ENCODE results near the gene HHIPL1. TPM values are rescaled to one million over a fixed set of nuclear protein-coding genes. Genes with fewer than 3 reads are reported as not detected.

Gene HHIPL1
- total RNA-seq, 1 donor from 2014 or later = 0.86 TPM

DNA sequence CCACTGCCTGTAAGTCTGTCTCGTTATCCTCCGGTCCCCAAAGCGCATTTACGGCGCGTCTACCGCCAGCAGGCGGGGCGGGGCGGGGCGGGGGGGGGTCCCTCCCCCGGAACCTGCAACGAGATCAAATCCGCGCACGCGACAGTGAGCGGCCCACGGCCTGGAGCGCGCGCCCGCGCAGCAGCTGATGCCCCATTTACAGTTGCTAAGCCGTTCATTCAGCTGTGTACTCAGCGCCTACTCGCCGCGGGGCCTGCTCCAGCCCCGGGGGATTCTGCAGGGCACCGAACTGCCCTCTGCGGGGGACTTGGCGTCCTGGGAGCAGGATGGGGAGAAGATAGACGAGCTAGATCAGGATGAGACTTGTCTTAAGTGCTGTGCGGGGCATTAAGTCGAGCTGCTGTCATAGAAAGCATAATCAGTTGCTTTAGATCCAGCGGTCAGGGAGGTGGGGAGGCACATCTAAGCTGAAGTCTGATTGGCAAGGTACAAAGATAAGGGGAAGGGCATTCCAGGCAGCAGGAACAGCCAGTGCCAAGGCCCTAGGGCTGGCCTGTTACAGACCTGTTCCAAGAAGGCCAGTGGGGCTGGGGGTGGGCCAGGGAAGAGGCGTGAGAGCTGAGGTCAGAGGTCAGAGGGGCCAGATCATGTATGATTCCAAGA, 39.5 kb upstream of the HHIPL1 start:
- peak overlapping the region; percentile 57 for H3K27ac ChIP-seq (ENCODE audit: low read depth, low read length)

DNA sequence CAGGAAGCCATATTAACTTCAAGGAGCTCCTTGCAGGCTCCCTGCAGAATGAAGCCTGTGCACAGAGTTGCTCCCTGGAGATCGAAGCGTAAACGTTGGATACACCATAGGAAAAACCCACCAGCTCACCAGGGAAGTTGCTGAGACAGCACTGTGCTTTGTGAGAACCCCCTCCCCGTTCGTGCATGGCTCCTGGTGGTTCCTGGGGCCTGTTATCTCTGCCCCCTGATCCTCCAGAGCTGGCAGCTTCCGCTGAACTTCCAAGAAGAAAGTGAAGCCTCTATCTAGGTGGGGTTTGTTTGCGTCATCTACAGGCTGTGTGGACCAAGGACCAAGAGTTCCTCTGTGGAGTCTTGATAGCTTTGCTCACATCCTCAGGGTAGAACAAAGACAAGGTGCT, 38.6 kb upstream of the HHIPL1 start:
- Histone ChIP-seq H3K4me1 (ENCODE audit: insufficient read depth, low read length) (peaks cover 24% of the 10 kb centered on the region), H3K79me2 (ENCODE audit: insufficient read depth, low read length) (peaks cover 24% of the 10 kb centered on the region), H3K4me3 (ENCODE audit: insufficient read depth, low read depth, low read length) (no peak overlapping the region), H3K4me2 (ENCODE audit: low read length) (no peak overlapping the region), H4K20me1 (ENCODE audit: insufficient read depth, low read length) (peaks cover 17% of the 10 kb centered on the region), H2AFZ (ENCODE audit: low read depth, low read length) (no peak overlapping the region), H3K9me3 (ENCODE audit: insufficient read depth, low read depth, low read length) (no peaks in the 10 kb centered on the region), H3K27me3 (ENCODE audit: insufficient read depth, low read length) (no peaks in the 10 kb centered on the region), H3K27ac (ENCODE audit: low read depth, low read length) (no peak overlapping the region), H3K9ac (ENCODE audit: low read length) (peak overlapping the region; percentile 80), H3K36me3 (ENCODE audit: insufficient read depth, low read length) (no peaks in the 10 kb centered on the region)
- FAIRE-seq (no peak), DNase-seq (ENCODE audit: low read depth) (no peak)
- Mint-ChIP-seq H3K27ac (ENCODE audit: unreplicated experiment) (no peak overlapping the region), H3K9me3 (ENCODE audit: unreplicated experiment) (no peaks in the 10 kb centered on the region), H3K27me3 (ENCODE audit: low read depth, unreplicated experiment) (peaks cover 35% of the 10 kb centered on the region), H3K36me3 (ENCODE audit: low read depth, unreplicated experiment) (no peaks in the 10 kb centered on the region), H3K4me3 (ENCODE audit: unreplicated experiment) (no peak overlapping the region), H3K4me1 (ENCODE audit: low read depth, unreplicated experiment) (peaks cover 12% of the 10 kb centered on the region)
- TF ChIP-seq, protein P1, sequence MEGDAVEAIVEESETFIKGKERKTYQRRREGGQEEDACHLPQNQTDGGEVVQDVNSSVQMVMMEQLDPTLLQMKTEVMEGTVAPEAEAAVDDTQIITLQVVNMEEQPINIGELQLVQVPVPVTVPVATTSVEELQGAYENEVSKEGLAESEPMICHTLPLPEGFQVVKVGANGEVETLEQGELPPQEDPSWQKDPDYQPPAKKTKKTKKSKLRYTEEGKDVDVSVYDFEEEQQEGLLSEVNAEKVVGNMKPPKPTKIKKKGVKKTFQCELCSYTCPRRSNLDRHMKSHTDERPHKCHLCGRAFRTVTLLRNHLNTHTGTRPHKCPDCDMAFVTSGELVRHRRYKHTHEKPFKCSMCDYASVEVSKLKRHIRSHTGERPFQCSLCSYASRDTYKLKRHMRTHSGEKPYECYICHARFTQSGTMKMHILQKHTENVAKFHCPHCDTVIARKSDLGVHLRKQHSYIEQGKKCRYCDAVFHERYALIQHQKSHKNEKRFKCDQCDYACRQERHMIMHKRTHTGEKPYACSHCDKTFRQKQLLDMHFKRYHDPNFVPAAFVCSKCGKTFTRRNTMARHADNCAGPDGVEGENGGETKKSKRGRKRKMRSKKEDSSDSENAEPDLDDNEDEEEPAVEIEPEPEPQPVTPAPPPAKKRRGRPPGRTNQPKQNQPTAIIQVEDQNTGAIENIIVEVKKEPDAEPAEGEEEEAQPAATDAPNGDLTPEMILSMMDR (IDR thresholded peaks at IDR 0.05; ENCODE audit: insufficient read depth, low read depth, low read length) = no peak
- no peak for TF ChIP-seq EZH2 (IDR thresholded peaks at IDR 0.05; ENCODE audit: insufficient read depth, low read length)

More for the DNA sequence above, 39.5 kb upstream of the HHIPL1 start:
- H3K4me2 ChIP-seq (ENCODE audit: low read length) = peak overlapping the region; percentile 94
- H3K79me2 ChIP-seq (ENCODE audit: insufficient read depth, low read length) = peaks cover 33% of the 10 kb centered on the region
- H3K9me3 ChIP-seq (ENCODE audit: insufficient read depth, low read depth, low read length) = no peaks in the 10 kb centered on the region
- H3K4me3 ChIP-seq (ENCODE audit: insufficient read depth, low read depth, low read length) = peak overlapping the region; percentile 70
- no peaks in the 10 kb centered on the region for H3K36me3 Mint-ChIP-seq (ENCODE audit: low read depth, unreplicated experiment)
- peaks cover 27% of the 10 kb centered on the region for H4K20me1 ChIP-seq (ENCODE audit: insufficient read depth, low read length)
- DNase-seq (ENCODE audit: low read depth) (peak; percentile 62), FAIRE-seq (no peak)
- H3K27me3 Mint-ChIP-seq (ENCODE audit: low read depth, unreplicated experiment) = peaks cover 30% of the 10 kb centered on the region
- H3K4me1 Mint-ChIP-seq (ENCODE audit: low read depth, unreplicated experiment) = peaks cover 14% of the 10 kb centered on the region
- H3K4me1 ChIP-seq (ENCODE audit: insufficient read depth, low read length) = peaks cover 30% of the 10 kb centered on the region
- peak overlapping the region; percentile 80 for H3K9ac ChIP-seq (ENCODE audit: low read length)
- no peak overlapping the region for H3K27ac Mint-ChIP-seq (ENCODE audit: unreplicated experiment)
- no peaks in the 10 kb centered on the region for H3K36me3 ChIP-seq (ENCODE audit: insufficient read depth, low read length)
- no peaks in the 10 kb centered on the region for H3K9me3 Mint-ChIP-seq (ENCODE audit: unreplicated experiment)
- H3K27me3 ChIP-seq (ENCODE audit: insufficient read depth, low read length) = no peaks in the 10 kb centered on the region
- TF ChIP-seq, protein P1 (IDR thresholded peaks at IDR 0.05; ENCODE audit: insufficient read depth, low read depth, low read length) = no peak
- no peak for TF ChIP-seq EZH2 (IDR thresholded peaks at IDR 0.05; ENCODE audit: insufficient read depth, low read length)
- peak overlapping the region; percentile 82 for H3K4me3 Mint-ChIP-seq (ENCODE audit: unreplicated experiment)
- peak overlapping the region; percentile 96 for H2AFZ ChIP-seq (ENCODE audit: low read depth, low read length)

DNA sequence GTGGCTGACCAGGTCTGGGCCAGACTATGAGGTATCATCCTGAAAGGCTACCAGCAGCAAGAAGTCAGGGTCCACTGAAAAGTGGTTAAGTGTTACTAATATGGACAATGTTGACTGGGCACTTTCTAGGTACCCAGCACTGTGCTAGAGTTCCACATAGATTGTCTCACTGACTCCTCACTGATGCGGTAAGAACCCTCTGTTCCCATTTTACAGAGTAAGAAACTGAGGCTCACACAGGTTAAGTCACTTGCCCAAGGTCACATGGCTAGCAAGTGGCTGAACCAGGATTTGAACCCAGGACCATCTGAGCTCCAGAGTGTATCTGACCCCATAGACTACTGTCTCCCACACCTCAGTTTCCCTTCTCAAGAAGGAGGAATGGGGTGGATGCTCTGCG, 36.3 kb upstream of the HHIPL1 start:
- H3K4me3 Mint-ChIP-seq (ENCODE audit: unreplicated experiment) = no peak overlapping the region
- H3K27me3 ChIP-seq (ENCODE audit: insufficient read depth, low read length) = no peaks in the 10 kb centered on the region
- TF ChIP-seq, protein P1 (IDR thresholded peaks at IDR 0.05; ENCODE audit: insufficient read depth, low read depth, low read length) = no peak
- no peak for TF ChIP-seq EZH2 (IDR thresholded peaks at IDR 0.05; ENCODE audit: insufficient read depth, low read length)
- no peak for FAIRE-seq
- H3K9me3 ChIP-seq (ENCODE audit: insufficient read depth, low read depth, low read length) = no peaks in the 10 kb centered on the region
- no peaks in the 10 kb centered on the region for H4K20me1 ChIP-seq (ENCODE audit: insufficient read depth, low read length)
- H3K36me3 Mint-ChIP-seq (ENCODE audit: low read depth, unreplicated experiment) = no peaks in the 10 kb centered on the region
- H3K9me3 Mint-ChIP-seq (ENCODE audit: unreplicated experiment) = no peaks in the 10 kb centered on the region
- peaks cover 33% of the 10 kb centered on the region for H3K27me3 Mint-ChIP-seq (ENCODE audit: low read depth, unreplicated experiment)
- no peak overlapping the region for H2AFZ ChIP-seq (ENCODE audit: low read depth, low read length)
- H3K9ac ChIP-seq (ENCODE audit: low read length) = no peak overlapping the region
- peaks cover 2% of the 10 kb centered on the region for H3K79me2 ChIP-seq (ENCODE audit: insufficient read depth, low read length)
- H3K27ac ChIP-seq (ENCODE audit: low read depth, low read length) = no peak overlapping the region
- no peaks in the 10 kb centered on the region for H3K36me3 ChIP-seq (ENCODE audit: insufficient read depth, low read length)
- H3K4me2 ChIP-seq (ENCODE audit: low read length) = no peak overlapping the region
- H3K4me1 Mint-ChIP-seq (ENCODE audit: low read depth, unreplicated experiment) = peaks cover 2% of the 10 kb centered on the region
- H3K27ac Mint-ChIP-seq (ENCODE audit: unreplicated experiment) = no peak overlapping the region
- H3K4me1 ChIP-seq (ENCODE audit: insufficient read depth, low read length) = peaks cover 15% of the 10 kb centered on the region
- H3K4me3 ChIP-seq (ENCODE audit: insufficient read depth, low read depth, low read length) = no peak overlapping the region
- DNase-seq (ENCODE audit: low read depth) = no peak
